Liver (tissue), 9 donors: ENCODE data around the gene TACC3. TPM values are rescaled to one million over a fixed set of nuclear protein-coding genes. Genes with fewer than 3 reads are reported as not detected.

Experiments used
- DNase-seq: peaks from one replicate; pipeline ENCODE4 v3.0.0-alpha.2; 2017; ENCODE audit warnings: low spot score
- H3K27ac ChIP-seq, 2 donors: one replicate each; pipeline ENCODE4 v1.7.0; 2013; ENCODE audit warnings: inconsistent platforms in 2 of 2, low read length in 2 of 2, control low read depth in 1 of 2, low read depth in 1 of 2, mild to moderate bottlenecking in 1 of 2
- H3K27me3 ChIP-seq, 4 donors: one replicate each; pipeline versions ENCODE4 v1.6.1 to v1.7.0; 2013; ENCODE audit warnings: low read length in 3 of 4, inconsistent platforms in 1 of 4, mild to moderate bottlenecking in 1 of 4, moderate library complexity in 1 of 4; ENCODE audit not compliant: control insufficient read depth in 4 of 4, insufficient read depth in 4 of 4
- H3K36me3 ChIP-seq, 4 donors: one replicate each; pipeline versions ENCODE4 v1.6.1 to v1.7.0; 2013; ENCODE audit warnings: low read length in 3 of 4, mild to moderate bottlenecking in 3 of 4, low read depth in 1 of 4, moderate library complexity in 1 of 4; ENCODE audit not compliant: control insufficient read depth in 4 of 4, insufficient read depth in 3 of 4
- H3K4me1 ChIP-seq, 4 donors: one replicate each; pipeline versions ENCODE4 v1.6.1 to v1.7.0; 2013; ENCODE audit warnings: low read length in 3 of 4, mild to moderate bottlenecking in 3 of 4, moderate library complexity in 1 of 4; ENCODE audit not compliant: control insufficient read depth in 4 of 4, insufficient read depth in 4 of 4
- H3K4me3 ChIP-seq, 3 donors: one replicate each; pipeline versions ENCODE4 v1.6.1 to v1.7.0; 2013; ENCODE audit warnings: low read length in 3 of 3, control low read depth in 1 of 3, low read depth in 1 of 3, mild to moderate bottlenecking in 1 of 3
- H3K9ac ChIP-seq, 2 donors: one replicate each; pipeline ENCODE4 v1.7.0; 2013; ENCODE audit warnings: low read length in 2 of 2, mild to moderate bottlenecking in 2 of 2, moderate library complexity in 2 of 2, control low read depth in 1 of 2, low read depth in 1 of 2
- H3K9me3 ChIP-seq, 4 donors: one replicate each; pipeline versions ENCODE4 v1.6.1 to v1.7.0; 2013; ENCODE audit warnings: low read length in 3 of 4; ENCODE audit not compliant: control insufficient read depth in 4 of 4
- ATF3 ChIP-seq: IDR thresholded peaks from 2 replicates; pipeline ENCODE4 v1.6.1; 2016; ENCODE audit warnings: antibody characterized with exemption
- EGR1 ChIP-seq, 2 donors: IDR thresholded peaks; 2 replicates each; pipeline ENCODE4 v1.6.1; 2016 to 2018; ENCODE audit warnings: antibody characterized with exemption in 2 of 2, low read depth in 2 of 2
- GABPA ChIP-seq, 2 donors: IDR thresholded peaks in 1 of 2; conservative IDR thresholded peaks in 1 of 2; 2 replicates each; pipeline ENCODE4 v1.6.1; 2016; ENCODE audit warnings: antibody characterized with exemption in 2 of 2, mild to moderate bottlenecking in 1 of 2, moderate library complexity in 1 of 2
- HNF4A ChIP-seq, 2 donors: conservative IDR thresholded peaks; 2 replicates each; pipeline ENCODE4 v1.6.1; 2016; ENCODE audit warnings: antibody characterized with exemption in 2 of 2, mild to moderate bottlenecking in 2 of 2
- JUND ChIP-seq, 2 donors: IDR thresholded peaks; 2 replicates each; pipeline ENCODE4 v1.6.1; 2016; ENCODE audit warnings: antibody characterized with exemption in 2 of 2
- NR2F2 ChIP-seq: IDR thresholded peaks from 2 replicates; pipeline ENCODE4 v1.6.1; 2016; ENCODE audit warnings: antibody characterized with exemption
- RAD21 ChIP-seq, 2 donors: IDR thresholded peaks; 2 replicates each; pipeline ENCODE4 v1.6.1; 2016; ENCODE audit warnings: antibody characterized with exemption in 2 of 2, mild to moderate bottlenecking in 2 of 2
- SP1 ChIP-seq: IDR thresholded peaks from 2 replicates; pipeline ENCODE4 v1.6.1; 2018; ENCODE audit warnings: antibody characterized with exemption, mild to moderate bottlenecking
- TAF1 ChIP-seq: conservative IDR thresholded peaks from 2 replicates; pipeline ENCODE4 v1.6.1; 2016; ENCODE audit warnings: antibody characterized with exemption, mild to moderate bottlenecking
- YY1 ChIP-seq: IDR thresholded peaks from 2 replicates; pipeline ENCODE4 v1.6.1; 2016; ENCODE audit warnings: antibody characterized with exemption, mild to moderate bottlenecking
- ZBTB33 ChIP-seq: IDR thresholded peaks from 2 replicates; pipeline ENCODE4 v1.6.1; 2016; ENCODE audit warnings: antibody characterized with exemption
- WGBS: extraction: QIAGEN DNeasy Blood & Tissue Kit; methylation state at CpG from one replicate; pipeline ENCODE4 v1.1.7; 2013; 5-methylcytosine and 5-hydroxymethylcytosine counted together
- polyA plus RNA-seq, 2 donors: library from polyadenylated mRNA; stranded (reverse) in 1 of 2; unstranded in 1 of 2; fragments of 200-250 nt in 1 of 2; fragments of >200 nt in 1 of 2; fragmentation: Nextera tagmentation in 1 of 2; extraction: Ambion mirVana in 1 of 2; gene quantifications; one replicate each; pipeline versions ENCODE4 v1.2.1 to v1.2.3, GENCODE V29; 2013 to 2015
- total RNA-seq, 2 donors: library from RNA; depleted of rRNA; stranded (reverse); fragments of >200 nt; gene quantifications; one replicate each; pipeline ENCODE4 v1.2.3, GENCODE V29; 2014
- TF ChIP-seq, protein P1 (sequence below): IDR thresholded peaks from 2 replicates; pipeline ENCODE4 v1.6.1; 2016; ENCODE audit warnings: antibody characterized with exemption
- TF ChIP-seq, protein P2 (sequence below): IDR thresholded peaks from 2 replicates; pipeline ENCODE4 v1.6.1; 2016; ENCODE audit warnings: antibody characterized with exemption, mild to moderate bottlenecking
- donor health status: healthy.
- donor health status: healthy.
- donor health status: healthy.
- donor health status: healthy.
- donor health status: healthy.

Gene TACC3
- total and polyA plus RNA-seq, 4 donors, result 1.4 to 38.9 (median 5.5) TPM

DNA sequence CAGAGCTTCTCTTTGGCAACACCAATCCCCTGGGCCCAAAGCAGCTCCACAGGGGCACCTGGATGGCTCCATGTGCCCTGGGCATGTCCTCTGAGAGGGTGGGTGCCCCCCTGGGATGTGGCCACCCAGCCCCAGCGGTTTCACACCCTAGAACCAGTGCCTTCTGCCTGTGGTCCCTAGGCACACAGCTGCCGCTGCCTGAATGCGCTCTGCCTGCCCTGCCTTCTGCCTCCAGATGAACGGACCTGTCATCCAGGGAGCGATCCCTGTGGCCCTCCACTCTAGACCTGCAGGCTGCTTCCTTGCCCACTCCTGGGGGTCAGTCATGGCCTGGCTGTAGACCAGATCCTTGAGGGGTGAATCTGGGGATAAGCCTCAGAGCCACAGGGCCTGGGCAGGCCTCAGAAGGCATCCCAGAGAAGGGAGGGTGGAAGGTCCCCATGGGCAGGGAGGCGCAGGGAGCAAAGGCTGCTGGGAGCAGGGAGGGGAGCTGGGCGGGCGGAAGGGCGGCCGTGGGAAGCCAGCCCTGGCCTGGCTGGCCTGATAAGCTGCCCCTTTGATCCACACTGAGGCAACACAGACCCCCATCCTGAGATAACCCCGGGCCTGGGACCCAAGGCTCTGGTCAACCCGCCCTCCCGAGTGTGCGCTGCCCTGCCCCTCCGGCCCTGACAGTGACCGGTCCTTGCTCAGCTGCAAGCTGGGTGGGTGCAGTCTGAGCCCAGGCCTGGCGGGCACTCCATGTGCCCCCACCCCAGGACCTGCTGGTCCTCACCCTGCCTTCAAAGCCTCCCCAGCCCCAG, 63.7 kb downstream of the TACC3 start:
- Histone ChIP-seq H3K9me3 (no peaks in the 10 kb centered on the region), H3K4me1 (peaks cover 3 to 15% (median 10%) of the 10 kb centered on the region in 4 donors), H3K9ac (no peak overlapping the region), H3K27me3 (no peaks in the 10 kb centered on the region), H3K4me3 (no peak overlapping the region), H3K36me3 (no peaks in the 10 kb centered on the region), H3K27ac (no peak overlapping the region)
- WGBS, result 81% methylated on average over 17 of the region's 17 CpGs
- peak; percentile 85 for DNase-seq
- TF ChIP-seq ZBTB33 (no peak), ATF3 (no peak), JUND (IDR thresholded peaks at IDR 0.05) (no peak), NR2F2 (peak; percentile 78), SP1 (peak; percentile 21), EGR1 (IDR thresholded peaks at IDR 0.05; ENCODE audit: low read depth in 2 of 2) (no peak)

GRCh38 chr4:1785592-1785991, 64.3 kb downstream of the TACC3 start:
- no peak for DNase-seq
- H3K27ac ChIP-seq, result no peak overlapping the region
- no peak overlapping the region for H3K9ac ChIP-seq
- H3K4me1 ChIP-seq, result peaks cover 3 to 13% (median 10%) of the 10 kb centered on the region in 4 donors
- no peak overlapping the region for H3K4me3 ChIP-seq
- H3K36me3 ChIP-seq, result no peaks in the 10 kb centered on the region
- no peaks in the 10 kb centered on the region for H3K27me3 ChIP-seq
- 93% methylated on average over 11 of the region's 11 CpGs for WGBS
- TF ChIP-seq GABPA (IDR thresholded peaks at IDR 0.05 in 1 of 2, conservative IDR thresholded peaks at IDR 0.05 in 1 of 2) (no peak), HNF4A (conservative IDR thresholded peaks at IDR 0.05) (no peak), RAD21 (IDR thresholded peaks at IDR 0.05) (no peak), EGR1 (IDR thresholded peaks at IDR 0.05; ENCODE audit: low read depth in 2 of 2) (no peak), YY1 (no peak), SP1 (no peak), TAF1 (no peak)
- TF ChIP-seq, protein P1, sequence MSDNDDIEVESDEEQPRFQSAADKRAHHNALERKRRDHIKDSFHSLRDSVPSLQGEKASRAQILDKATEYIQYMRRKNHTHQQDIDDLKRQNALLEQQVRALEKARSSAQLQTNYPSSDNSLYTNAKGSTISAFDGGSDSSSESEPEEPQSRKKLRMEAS, result no peak
- TF ChIP-seq, protein P2, sequence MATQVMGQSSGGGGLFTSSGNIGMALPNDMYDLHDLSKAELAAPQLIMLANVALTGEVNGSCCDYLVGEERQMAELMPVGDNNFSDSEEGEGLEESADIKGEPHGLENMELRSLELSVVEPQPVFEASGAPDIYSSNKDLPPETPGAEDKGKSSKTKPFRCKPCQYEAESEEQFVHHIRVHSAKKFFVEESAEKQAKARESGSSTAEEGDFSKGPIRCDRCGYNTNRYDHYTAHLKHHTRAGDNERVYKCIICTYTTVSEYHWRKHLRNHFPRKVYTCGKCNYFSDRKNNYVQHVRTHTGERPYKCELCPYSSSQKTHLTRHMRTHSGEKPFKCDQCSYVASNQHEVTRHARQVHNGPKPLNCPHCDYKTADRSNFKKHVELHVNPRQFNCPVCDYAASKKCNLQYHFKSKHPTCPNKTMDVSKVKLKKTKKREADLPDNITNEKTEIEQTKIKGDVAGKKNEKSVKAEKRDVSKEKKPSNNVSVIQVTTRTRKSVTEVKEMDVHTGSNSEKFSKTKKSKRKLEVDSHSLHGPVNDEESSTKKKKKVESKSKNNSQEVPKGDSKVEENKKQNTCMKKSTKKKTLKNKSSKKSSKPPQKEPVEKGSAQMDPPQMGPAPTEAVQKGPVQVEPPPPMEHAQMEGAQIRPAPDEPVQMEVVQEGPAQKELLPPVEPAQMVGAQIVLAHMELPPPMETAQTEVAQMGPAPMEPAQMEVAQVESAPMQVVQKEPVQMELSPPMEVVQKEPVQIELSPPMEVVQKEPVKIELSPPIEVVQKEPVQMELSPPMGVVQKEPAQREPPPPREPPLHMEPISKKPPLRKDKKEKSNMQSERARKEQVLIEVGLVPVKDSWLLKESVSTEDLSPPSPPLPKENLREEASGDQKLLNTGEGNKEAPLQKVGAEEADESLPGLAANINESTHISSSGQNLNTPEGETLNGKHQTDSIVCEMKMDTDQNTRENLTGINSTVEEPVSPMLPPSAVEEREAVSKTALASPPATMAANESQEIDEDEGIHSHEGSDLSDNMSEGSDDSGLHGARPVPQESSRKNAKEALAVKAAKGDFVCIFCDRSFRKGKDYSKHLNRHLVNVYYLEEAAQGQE, result no peak
- H3K9me3 ChIP-seq, result no peaks in the 10 kb centered on the region
